Measurements from ENCODE around the gene DENND1B.

The DENND1B gene

GRCh38 chr1:197481101-197481500, 294.2 kb downstream of the DENND1B start:
- Histone ChIP-seq H2AFZ (ENCODE audit: low read depth) (no peak overlapping the region), H3K27ac (no peak overlapping the region), H3K36me3 (ENCODE audit: insufficient read depth) (no peaks in the 10 kb centered on the region), H3K4me3 (IDR thresholded peaks at IDR 0.05; ENCODE audit: insufficient read depth, low read depth, low read length) (no peak overlapping the region), H4K20me1 (ENCODE audit: insufficient read depth) (no peaks in the 10 kb centered on the region), H3K27me3 (ENCODE audit: insufficient read depth, low read depth) (no peaks in the 10 kb centered on the region), H3K4me2 (no peak overlapping the region), H3K4me1 (ENCODE audit: low read depth, poor library complexity, severe bottlenecking) (no peaks in the 10 kb centered on the region), H3K9ac (no peak overlapping the region), H3K79me2 (ENCODE audit: insufficient read depth, low read depth) (no peaks in the 10 kb centered on the region)
- no peak for TF ChIP-seq CTCF (conservative IDR thresholded peaks at IDR 0.05; ENCODE audit: low read depth, low read length)

GRCh38 chr1:197480446-197480845, 294.8 kb downstream of the DENND1B start:
- Histone ChIP-seq H3K27me3 (ENCODE audit: insufficient read depth, low read depth) (no peaks in the 10 kb centered on the region), H3K4me3 (IDR thresholded peaks at IDR 0.05; ENCODE audit: insufficient read depth, low read depth, low read length) (no peak overlapping the region), H3K4me2 (no peak overlapping the region), H3K36me3 (ENCODE audit: insufficient read depth) (no peaks in the 10 kb centered on the region), H2AFZ (ENCODE audit: low read depth) (no peak overlapping the region), H3K4me1 (ENCODE audit: low read depth, poor library complexity, severe bottlenecking) (no peaks in the 10 kb centered on the region), H4K20me1 (ENCODE audit: insufficient read depth) (no peaks in the 10 kb centered on the region), H3K79me2 (ENCODE audit: insufficient read depth, low read depth) (no peaks in the 10 kb centered on the region), H3K27ac (no peak overlapping the region), H3K9ac (no peak overlapping the region)
- no peak for TF ChIP-seq CTCF (conservative IDR thresholded peaks at IDR 0.05; ENCODE audit: low read depth, low read length)

- H3K79me2 ChIP-seq (ENCODE audit: insufficient read depth, low read depth), result no peaks in the 10 kb centered on the region
- no peaks in the 10 kb centered on the region for H3K4me1 ChIP-seq (ENCODE audit: low read depth, poor library complexity, severe bottlenecking)
- H3K36me3 ChIP-seq (ENCODE audit: insufficient read depth), result no peaks in the 10 kb centered on the region
- H3K4me3 ChIP-seq (IDR thresholded peaks at IDR 0.05; ENCODE audit: insufficient read depth, low read depth, low read length), result no peak overlapping the region
- no peaks in the 10 kb centered on the region for H3K27me3 ChIP-seq (ENCODE audit: insufficient read depth, low read depth)
- no peak overlapping the region for H3K4me2 ChIP-seq
- H3K27ac ChIP-seq, result no peak overlapping the region
- H4K20me1 ChIP-seq (ENCODE audit: insufficient read depth), result no peaks in the 10 kb centered on the region
- H3K9ac ChIP-seq, result no peak overlapping the region
- no peak overlapping the region for H2AFZ ChIP-seq (ENCODE audit: low read depth)
- TF ChIP-seq CTCF (conservative IDR thresholded peaks at IDR 0.05; ENCODE audit: low read depth, low read length), result no peak
Measured at GRCh38 chr1:197472141-197472540, 303.1 kb downstream of the DENND1B start.

DNA sequence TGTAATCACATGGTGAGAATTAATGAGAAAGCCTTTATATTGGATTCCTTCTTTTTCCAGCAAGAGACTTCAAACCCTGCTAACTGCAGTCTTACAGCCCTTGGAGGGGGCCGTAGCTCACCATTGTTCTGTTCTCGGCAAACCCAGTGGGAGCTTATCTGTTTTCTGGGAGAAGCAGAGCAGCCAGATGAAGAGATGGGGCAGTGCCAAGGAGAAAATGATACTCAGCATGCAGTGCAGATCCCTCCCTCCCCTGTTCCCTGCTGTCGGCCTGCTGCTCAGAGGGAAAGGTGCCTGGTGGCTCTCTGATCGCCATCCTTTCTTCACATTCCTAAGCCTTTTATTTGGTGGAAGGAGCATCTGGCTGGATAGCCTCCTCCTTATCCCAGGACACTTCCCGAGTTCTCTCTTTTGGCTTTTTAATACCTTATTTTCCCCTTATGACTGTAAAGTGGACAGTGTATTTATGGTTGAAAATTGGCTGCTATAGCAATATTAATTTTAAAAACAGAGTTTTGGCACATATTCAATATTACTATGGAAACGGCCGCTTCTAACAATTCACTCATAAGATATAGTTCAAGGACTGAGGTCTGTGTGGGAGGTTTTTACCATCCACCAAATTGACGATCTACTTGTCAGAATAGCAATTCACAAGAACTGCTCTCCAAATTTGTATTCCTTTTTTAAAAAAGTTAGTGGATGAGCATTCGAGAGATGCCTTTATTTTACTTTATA, 303.9 kb downstream of the DENND1B start:
- TF ChIP-seq CTCF (conservative IDR thresholded peaks at IDR 0.05; ENCODE audit: low read depth, low read length), result no peak
- Histone ChIP-seq H2AFZ (ENCODE audit: low read depth) (no peak overlapping the region), H4K20me1 (ENCODE audit: insufficient read depth) (no peaks in the 10 kb centered on the region), H3K4me3 (IDR thresholded peaks at IDR 0.05; ENCODE audit: insufficient read depth, low read depth, low read length) (no peak overlapping the region), H3K9ac (no peak overlapping the region), H3K27me3 (ENCODE audit: insufficient read depth, low read depth) (no peaks in the 10 kb centered on the region), H3K36me3 (ENCODE audit: insufficient read depth) (no peaks in the 10 kb centered on the region), H3K4me2 (no peak overlapping the region), H3K79me2 (ENCODE audit: insufficient read depth, low read depth) (no peaks in the 10 kb centered on the region), H3K4me1 (ENCODE audit: low read depth, poor library complexity, severe bottlenecking) (no peaks in the 10 kb centered on the region), H3K27ac (no peak overlapping the region)
